H1 (cell line): Measurements from ENCODE around the gene CTNS. TPM values are rescaled to one million over a fixed set of nuclear protein-coding genes. Genes with fewer than 3 reads are reported as not detected.

Experiments used
- CTCF ChIP-seq, 3 experiments: IDR thresholded peaks; 1 replicate in 2 of 3; 2 replicates in 1 of 3; pipeline versions ENCODE4 v1.5.1 to v1.6.1; 2011; ENCODE audit warnings: low read length in 3 of 3, mild to moderate bottlenecking in 3 of 3, inconsistent platforms in 2 of 3, low read depth in 1 of 3, moderate library complexity in 1 of 3; ENCODE audit not compliant: insufficient read depth in 1 of 3; ENCODE audit errors: control extremely low read depth in 1 of 3
- RXRA ChIP-seq: IDR thresholded peaks from 2 replicates; pipeline ENCODE4 v1.6.1; 2011; ENCODE audit warnings: low read depth, mild to moderate bottlenecking, low read length, moderate library complexity; ENCODE audit not compliant: insufficient read depth
- polyA plus RNA-seq, 7 experiments: library from polyadenylated mRNA; depleted of rRNA in 3 of 7; stranded (reverse) in 5 of 7; unstranded in 2 of 7; fragments of >200 nt in 5 of 7; fragments of 200-250 nt in 2 of 7; gene quantifications; 1 replicate in 5 of 7; 2 replicates in 1 of 7; 4 replicates in 1 of 7; pipeline versions ENCODE4 v1.2.1 to v1.2.3, GENCODE V29; 2011 to 2013; ENCODE audit warnings: missing spikeins in 2 of 7, mixed read lengths in 2 of 7
- total RNA-seq: library from RNA; stranded (reverse); fragmentation: NEBNext Ultra II Directional; extraction: Animal tissue kit (Norgen Biotek cat#: 25700); gene quantifications from 2 replicates; pipeline ENCODE4 v1.2.1, GENCODE V29; 2021

Gene CTNS
- total and polyA plus RNA-seq, 2 of the 8 experiments (the other 6 are each of a cell fraction or from before 2014, with no cell fraction given) = 11.6 to 12.9 TPM

- TF ChIP-seq CTCF (IDR thresholded peaks at IDR 0.05; ENCODE audit: control extremely low read depth in 1 of 3, insufficient read depth in 1 of 3, low read depth in 1 of 3, low read length in 3 of 3) = no peak
- no peak for TF ChIP-seq RXRA
Observed at GRCh38 chr17:3603870-3604259, 32.7 kb upstream of the CTNS start (continued).
